GM18951 (cell line): Measurements from ENCODE around the gene SLC23A2.

Source experiments
- POLR2A ChIP-seq: IDR thresholded peaks from 4 replicates; pipeline ENCODE4 v1.6.1; 2011; ENCODE audit warnings: mild to moderate bottlenecking; ENCODE audit not compliant: insufficient read length, insufficient read depth; ENCODE audit errors: extremely low read depth
- in situ Hi-C: fragments of 300-500 bp; cut with MboI; formaldehyde crosslinking; loops from one replicate; pipeline ENCODE4 v1.12.0; 2022; ENCODE audit warnings: low sequenced_read_pairs, mixed read lengths, inconsistent platforms; ENCODE audit not compliant: unreplicated experiment

Gene SLC23A2

GRCh38 chr20:4967752-4968477 lies 33.4 kb downstream of the SLC23A2 start:
- in situ Hi-C loops: loop anchor here (25.0 kb wide), 1 partner anchor 356 kb away; no protein-coding TSS in a partner anchor
- TF ChIP-seq POLR2A: no peak

- in situ Hi-C loops: loop anchor here (25.0 kb wide), 1 partner anchor 355 kb away; no protein-coding TSS in a partner anchor
- TF ChIP-seq POLR2A: no peak
Measured at GRCh38 chr20:4966826-4967751, 34.2 kb downstream of the SLC23A2 start.

GRCh38 chr20:4962241-4962855 lies 39.0 kb downstream of the SLC23A2 start:
- no peak for TF ChIP-seq POLR2A
- in situ Hi-C loops: loop anchor here (25.0 kb wide), 1 partner anchor 350 kb away; no protein-coding TSS in a partner anchor

- in situ Hi-C loops: loop anchor here (25.0 kb wide), 1 partner anchor 349 kb away; no protein-coding TSS in a partner anchor
- no peak for TF ChIP-seq POLR2A
Measured at GRCh38 chr20:4961746-4962145, 39.6 kb downstream of the SLC23A2 start.

- in situ Hi-C loops: loop anchor here (25.0 kb wide), 1 partner anchor 347 kb away; no protein-coding TSS in a partner anchor
- TF ChIP-seq POLR2A: no peak
Measured at GRCh38 chr20:4959592-4959991, 41.7 kb downstream of the SLC23A2 start.

GRCh38 chr20:4957939-4958362 lies 43.4 kb downstream of the SLC23A2 start:
- in situ Hi-C loops: loop anchor here (25.0 kb wide), 1 partner anchor 346 kb away; no protein-coding TSS in a partner anchor
- TF ChIP-seq POLR2A: no peak

GRCh38 chr20:4957187-4957586 lies 44.1 kb downstream of the SLC23A2 start:
- TF ChIP-seq POLR2A: no peak
- in situ Hi-C loops: loop anchor here (25.0 kb wide), 1 partner anchor 345 kb away; no protein-coding TSS in a partner anchor

- TF ChIP-seq POLR2A: no peak
- in situ Hi-C loops: loop anchor here (25.0 kb wide), 1 partner anchor 344 kb away; no protein-coding TSS in a partner anchor
Measured at GRCh38 chr20:4956200-4956810, 45.0 kb downstream of the SLC23A2 start.

- in situ Hi-C loops: loop anchor here (25.0 kb wide), 1 partner anchor 342 kb away; no protein-coding TSS in a partner anchor
Measured at GRCh38 chr20:4953881-4954280, 47.4 kb downstream of the SLC23A2 start.

GRCh38 chr20:4952229-4952628 lies 49.1 kb downstream of the SLC23A2 start:
- in situ Hi-C loops: loop anchor here (25.0 kb wide), 1 partner anchor 340 kb away; no protein-coding TSS in a partner anchor
- no peak for TF ChIP-seq POLR2A

More at GRCh38 chr20:4953881-4954280, 47.4 kb downstream of the SLC23A2 start:
- TF ChIP-seq POLR2A: no peak

- in situ Hi-C loops: loop anchor here (25.0 kb wide), 1 partner anchor 339 kb away; no protein-coding TSS in a partner anchor
- TF ChIP-seq POLR2A: no peak
Measured at GRCh38 chr20:4951299-4951698, 50.0 kb downstream of the SLC23A2 start.

- TF ChIP-seq POLR2A: no peak
- in situ Hi-C loops: loop anchor here (25.0 kb wide), 1 partner anchor 339 kb away; no protein-coding TSS in a partner anchor
Measured at GRCh38 chr20:4950841-4951240, 50.5 kb downstream of the SLC23A2 start.
